Neural cell (in vitro differentiated cells): ENCODE data around the gene NAE1.

Experiments used
- EP300 ChIP-seq: fragments of 450-650 bp; conservative IDR thresholded peaks from 2 replicates; pipeline ENCODE4 v1.6.1; 2014; ENCODE audit warnings: antibody characterized with exemption, mild to moderate bottlenecking, moderate library complexity; ENCODE audit not compliant: poor library complexity, severe bottlenecking
- EZH2 ChIP-seq: fragments of 200-600, 300-800 bp; shearing (Covaris generic), sonication (generic); IDR thresholded peaks from 2 replicates; pipeline ENCODE4 v1.6.1; 2014; ENCODE audit warnings: antibody characterized with exemption, low read length, borderline replicate concordance, mild to moderate bottlenecking; ENCODE audit not compliant: insufficient read depth, poor library complexity, severe bottlenecking
- MXI1 ChIP-seq: fragments of 450-650 bp; conservative IDR thresholded peaks from 2 replicates; pipeline ENCODE4 v1.6.1; 2014; ENCODE audit warnings: antibody characterized with exemption, mild to moderate bottlenecking; ENCODE audit not compliant: poor library complexity, severe bottlenecking
- POLR2AphosphoS5 ChIP-seq: IDR thresholded peaks from 2 replicates; pipeline ENCODE4 v1.6.1; 2012
- RAD21 ChIP-seq: fragments of 450-650 bp; conservative IDR thresholded peaks from 2 replicates; pipeline ENCODE4 v1.6.1; 2014; ENCODE audit warnings: antibody characterized with exemption, mild to moderate bottlenecking, moderate library complexity
- SMC3 ChIP-seq: fragments of 450-650 bp; conservative IDR thresholded peaks from 2 replicates; pipeline ENCODE4 v1.6.1; 2014; ENCODE audit warnings: antibody characterized with exemption, mild to moderate bottlenecking, moderate library complexity; ENCODE audit not compliant: poor library complexity
- TAF1 ChIP-seq: IDR thresholded peaks from 2 replicates; pipeline ENCODE4 v1.6.1; 2012; ENCODE audit warnings: low read depth
- TF ChIP-seq, protein P1 (sequence below): fragments of 450-650 bp; IDR thresholded peaks from 2 replicates; pipeline ENCODE4 v1.5.1; 2014; ENCODE audit warnings: antibody characterized with exemption, mild to moderate bottlenecking, moderate library complexity; ENCODE audit not compliant: poor library complexity, severe bottlenecking
- TF ChIP-seq, protein P2 (sequence below): IDR thresholded peaks from 2 replicates; pipeline ENCODE4 v1.6.1; 2012; ENCODE audit warnings: borderline replicate concordance

DNA sequence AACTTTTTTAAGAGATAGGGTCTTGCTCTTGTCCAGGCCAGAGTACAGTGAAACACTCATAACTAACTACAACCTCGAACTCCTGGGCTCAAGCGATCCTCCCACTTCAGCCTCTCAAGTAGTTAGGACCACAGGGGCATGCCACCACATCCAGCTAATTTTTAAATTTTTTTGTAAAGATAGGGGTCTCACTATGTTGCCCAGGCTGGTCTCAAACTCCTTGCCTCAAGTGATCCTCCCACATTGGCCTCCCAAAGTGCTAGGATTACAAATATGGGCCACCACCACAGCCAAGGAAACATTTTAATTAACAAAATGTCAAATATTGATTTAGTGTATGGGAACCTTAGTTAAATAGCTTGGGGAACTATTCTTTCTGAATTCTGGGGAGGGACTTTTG is 76.6 kb downstream of the NAE1 start:
- TF ChIP-seq, protein P1, sequence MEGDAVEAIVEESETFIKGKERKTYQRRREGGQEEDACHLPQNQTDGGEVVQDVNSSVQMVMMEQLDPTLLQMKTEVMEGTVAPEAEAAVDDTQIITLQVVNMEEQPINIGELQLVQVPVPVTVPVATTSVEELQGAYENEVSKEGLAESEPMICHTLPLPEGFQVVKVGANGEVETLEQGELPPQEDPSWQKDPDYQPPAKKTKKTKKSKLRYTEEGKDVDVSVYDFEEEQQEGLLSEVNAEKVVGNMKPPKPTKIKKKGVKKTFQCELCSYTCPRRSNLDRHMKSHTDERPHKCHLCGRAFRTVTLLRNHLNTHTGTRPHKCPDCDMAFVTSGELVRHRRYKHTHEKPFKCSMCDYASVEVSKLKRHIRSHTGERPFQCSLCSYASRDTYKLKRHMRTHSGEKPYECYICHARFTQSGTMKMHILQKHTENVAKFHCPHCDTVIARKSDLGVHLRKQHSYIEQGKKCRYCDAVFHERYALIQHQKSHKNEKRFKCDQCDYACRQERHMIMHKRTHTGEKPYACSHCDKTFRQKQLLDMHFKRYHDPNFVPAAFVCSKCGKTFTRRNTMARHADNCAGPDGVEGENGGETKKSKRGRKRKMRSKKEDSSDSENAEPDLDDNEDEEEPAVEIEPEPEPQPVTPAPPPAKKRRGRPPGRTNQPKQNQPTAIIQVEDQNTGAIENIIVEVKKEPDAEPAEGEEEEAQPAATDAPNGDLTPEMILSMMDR: no peak
- TF ChIP-seq EZH2: no peak
- TF ChIP-seq EP300: no peak
- TF ChIP-seq POLR2AphosphoS5: no peak
- no peak for TF ChIP-seq TAF1
- TF ChIP-seq MXI1: no peak
- TF ChIP-seq, protein P2, sequence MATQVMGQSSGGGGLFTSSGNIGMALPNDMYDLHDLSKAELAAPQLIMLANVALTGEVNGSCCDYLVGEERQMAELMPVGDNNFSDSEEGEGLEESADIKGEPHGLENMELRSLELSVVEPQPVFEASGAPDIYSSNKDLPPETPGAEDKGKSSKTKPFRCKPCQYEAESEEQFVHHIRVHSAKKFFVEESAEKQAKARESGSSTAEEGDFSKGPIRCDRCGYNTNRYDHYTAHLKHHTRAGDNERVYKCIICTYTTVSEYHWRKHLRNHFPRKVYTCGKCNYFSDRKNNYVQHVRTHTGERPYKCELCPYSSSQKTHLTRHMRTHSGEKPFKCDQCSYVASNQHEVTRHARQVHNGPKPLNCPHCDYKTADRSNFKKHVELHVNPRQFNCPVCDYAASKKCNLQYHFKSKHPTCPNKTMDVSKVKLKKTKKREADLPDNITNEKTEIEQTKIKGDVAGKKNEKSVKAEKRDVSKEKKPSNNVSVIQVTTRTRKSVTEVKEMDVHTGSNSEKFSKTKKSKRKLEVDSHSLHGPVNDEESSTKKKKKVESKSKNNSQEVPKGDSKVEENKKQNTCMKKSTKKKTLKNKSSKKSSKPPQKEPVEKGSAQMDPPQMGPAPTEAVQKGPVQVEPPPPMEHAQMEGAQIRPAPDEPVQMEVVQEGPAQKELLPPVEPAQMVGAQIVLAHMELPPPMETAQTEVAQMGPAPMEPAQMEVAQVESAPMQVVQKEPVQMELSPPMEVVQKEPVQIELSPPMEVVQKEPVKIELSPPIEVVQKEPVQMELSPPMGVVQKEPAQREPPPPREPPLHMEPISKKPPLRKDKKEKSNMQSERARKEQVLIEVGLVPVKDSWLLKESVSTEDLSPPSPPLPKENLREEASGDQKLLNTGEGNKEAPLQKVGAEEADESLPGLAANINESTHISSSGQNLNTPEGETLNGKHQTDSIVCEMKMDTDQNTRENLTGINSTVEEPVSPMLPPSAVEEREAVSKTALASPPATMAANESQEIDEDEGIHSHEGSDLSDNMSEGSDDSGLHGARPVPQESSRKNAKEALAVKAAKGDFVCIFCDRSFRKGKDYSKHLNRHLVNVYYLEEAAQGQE: no peak
- TF ChIP-seq RAD21: no peak
- no peak for TF ChIP-seq SMC3
